HL-60 (cell line): ENCODE results near the gene LRIT1.

Source experiments
- DNase-seq, 2 experiments: peaks; one replicate each; pipeline ENCODE4 v3.0.0-alpha.2; 2010 to 2020; ENCODE audit warnings: low read depth in 1 of 2, low spot score in 1 of 2
- H3K27ac ChIP-seq: fragments of 250-450 bp; sonication (Bioruptor Pico); replicated peaks from 2 replicates; pipeline ENCODE4 v1.5.1; 2020; ENCODE audit warnings: mild to moderate bottlenecking, moderate library complexity
- H3K27me3 ChIP-seq: fragments of 250-450 bp; sonication (Bioruptor Pico); 2 replicates; pipeline ENCODE4 v1.5.1; 2021; ENCODE audit warnings: mild to moderate bottlenecking, moderate library complexity; ENCODE audit not compliant: insufficient read depth, poor library complexity, severe bottlenecking
- H3K4me3 ChIP-seq: replicated peaks from 2 replicates; pipeline ENCODE4 v1.5.1; 2011; ENCODE audit warnings: mild to moderate bottlenecking, control low read depth, low read length; ENCODE audit not compliant: insufficient read depth
- CTCF ChIP-seq: IDR thresholded peaks from one replicate; pipeline ENCODE4 v1.5.1; 2011; ENCODE audit warnings: low read length, control low read depth, inconsistent platforms; ENCODE audit not compliant: insufficient read depth
- GABPA ChIP-seq: IDR thresholded peaks from 2 replicates; pipeline ENCODE4 v1.6.1; 2012; ENCODE audit warnings: low read depth
- POLR2AphosphoS5 ChIP-seq: IDR thresholded peaks from 2 replicates; pipeline ENCODE4 v1.6.1; 2012; ENCODE audit warnings: low read depth
- SPI1 ChIP-seq: IDR thresholded peaks from 2 replicates; pipeline ENCODE4 v1.6.1; 2012; ENCODE audit warnings: low read depth, mild to moderate bottlenecking, borderline replicate concordance
- TF ChIP-seq, protein P1 (sequence below): IDR thresholded peaks from 2 replicates; pipeline ENCODE4 v1.6.1; 2012; ENCODE audit warnings: low read depth; ENCODE audit not compliant: insufficient replicate concordance

LRIT1 gene

DNA sequence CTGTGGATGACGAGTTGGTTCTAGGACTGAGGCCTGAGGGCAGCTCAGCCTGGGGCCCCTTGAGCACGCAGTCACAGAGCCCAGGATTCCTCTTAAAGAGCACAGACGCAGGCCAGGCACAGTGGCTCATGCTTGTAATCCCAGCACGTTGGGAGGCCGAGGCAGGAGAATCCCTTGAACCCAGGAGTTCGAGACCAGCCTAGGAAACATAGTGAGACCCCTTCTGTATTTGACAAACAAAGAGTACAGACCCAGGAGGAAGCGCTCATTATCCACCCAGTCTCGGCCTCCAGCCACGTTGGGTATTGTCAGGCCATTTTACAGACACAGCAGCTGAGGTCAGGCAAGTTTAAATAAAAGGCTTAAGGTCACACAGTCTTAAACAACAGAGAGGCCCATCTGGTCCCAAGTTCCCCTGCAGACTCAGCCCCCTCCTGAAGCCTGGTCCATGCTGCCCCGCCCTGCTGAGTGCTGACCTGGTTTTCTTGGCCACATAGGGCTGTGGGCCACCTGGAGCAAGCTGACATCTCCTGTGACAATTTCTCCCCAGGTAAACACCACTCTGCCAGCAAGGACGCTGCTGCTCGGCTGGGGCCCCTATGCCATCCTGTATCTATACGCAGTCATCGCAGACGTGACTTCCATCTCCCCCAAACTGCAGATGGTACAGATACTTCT is 16.1 kb upstream of the LRIT1 start:
- Histone ChIP-seq H3K4me3 (no peak overlapping the region), H3K27ac (no peak overlapping the region), H3K27me3 (no peaks in the 10 kb centered on the region)
- DNase-seq: no peak
- TF ChIP-seq, protein P1, sequence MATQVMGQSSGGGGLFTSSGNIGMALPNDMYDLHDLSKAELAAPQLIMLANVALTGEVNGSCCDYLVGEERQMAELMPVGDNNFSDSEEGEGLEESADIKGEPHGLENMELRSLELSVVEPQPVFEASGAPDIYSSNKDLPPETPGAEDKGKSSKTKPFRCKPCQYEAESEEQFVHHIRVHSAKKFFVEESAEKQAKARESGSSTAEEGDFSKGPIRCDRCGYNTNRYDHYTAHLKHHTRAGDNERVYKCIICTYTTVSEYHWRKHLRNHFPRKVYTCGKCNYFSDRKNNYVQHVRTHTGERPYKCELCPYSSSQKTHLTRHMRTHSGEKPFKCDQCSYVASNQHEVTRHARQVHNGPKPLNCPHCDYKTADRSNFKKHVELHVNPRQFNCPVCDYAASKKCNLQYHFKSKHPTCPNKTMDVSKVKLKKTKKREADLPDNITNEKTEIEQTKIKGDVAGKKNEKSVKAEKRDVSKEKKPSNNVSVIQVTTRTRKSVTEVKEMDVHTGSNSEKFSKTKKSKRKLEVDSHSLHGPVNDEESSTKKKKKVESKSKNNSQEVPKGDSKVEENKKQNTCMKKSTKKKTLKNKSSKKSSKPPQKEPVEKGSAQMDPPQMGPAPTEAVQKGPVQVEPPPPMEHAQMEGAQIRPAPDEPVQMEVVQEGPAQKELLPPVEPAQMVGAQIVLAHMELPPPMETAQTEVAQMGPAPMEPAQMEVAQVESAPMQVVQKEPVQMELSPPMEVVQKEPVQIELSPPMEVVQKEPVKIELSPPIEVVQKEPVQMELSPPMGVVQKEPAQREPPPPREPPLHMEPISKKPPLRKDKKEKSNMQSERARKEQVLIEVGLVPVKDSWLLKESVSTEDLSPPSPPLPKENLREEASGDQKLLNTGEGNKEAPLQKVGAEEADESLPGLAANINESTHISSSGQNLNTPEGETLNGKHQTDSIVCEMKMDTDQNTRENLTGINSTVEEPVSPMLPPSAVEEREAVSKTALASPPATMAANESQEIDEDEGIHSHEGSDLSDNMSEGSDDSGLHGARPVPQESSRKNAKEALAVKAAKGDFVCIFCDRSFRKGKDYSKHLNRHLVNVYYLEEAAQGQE: no peak

DNA sequence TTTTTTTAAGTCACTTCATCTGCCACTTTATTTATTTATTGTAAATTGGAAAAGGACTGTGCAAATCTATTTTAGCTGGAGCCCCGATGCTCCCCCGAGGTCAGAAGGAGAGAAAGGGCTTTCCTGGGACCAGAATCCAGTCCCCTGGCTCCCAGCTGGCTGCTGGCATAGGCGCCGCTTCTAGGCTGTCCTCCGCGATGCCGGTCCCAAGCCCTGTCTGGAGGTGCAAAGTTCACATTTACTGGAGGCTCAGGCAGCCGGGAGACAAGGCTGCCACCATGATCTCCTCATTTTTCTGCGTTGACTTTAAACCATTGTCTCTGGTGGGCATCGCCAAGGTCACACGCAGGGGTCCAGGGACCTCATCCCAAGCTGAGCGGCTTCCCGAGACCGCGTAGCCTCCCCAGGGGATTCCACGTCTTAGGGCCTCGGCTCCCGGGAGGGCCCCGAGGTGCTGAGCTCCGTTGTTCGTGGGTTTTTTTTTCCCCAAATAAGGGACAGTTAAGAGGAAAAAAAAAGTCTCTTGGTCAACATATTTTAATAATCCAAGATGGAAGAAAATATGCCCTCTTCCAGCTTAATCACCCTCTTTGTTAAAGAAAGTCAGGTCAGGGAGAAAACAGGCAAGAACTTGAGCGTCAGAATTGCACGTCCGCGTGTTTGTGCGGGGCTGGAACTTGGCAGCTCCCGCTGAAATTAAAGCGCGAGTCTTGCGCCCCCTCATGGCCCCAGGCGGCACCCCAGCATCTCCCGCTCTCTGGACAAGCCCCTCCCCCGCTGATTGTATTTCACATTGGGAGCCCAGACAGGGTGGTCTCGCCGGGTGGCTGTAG is 15.4 kb upstream of the LRIT1 start:
- no peak overlapping the region for H3K27ac ChIP-seq

GRCh38 chr10:84254552-84255478 is 13.5 kb upstream of the LRIT1 start:
- no peaks in the 10 kb centered on the region for H3K27me3 ChIP-seq
- TF ChIP-seq POLR2AphosphoS5 (no peak), SPI1 (no peak), GABPA (no peak), CTCF (no peak)
- TF ChIP-seq, protein P1: no peak
- no peak overlapping the region for H3K27ac ChIP-seq
- no peak overlapping the region for H3K4me3 ChIP-seq
- no peak for DNase-seq

More for the DNA sequence above, 15.4 kb upstream of the LRIT1 start:
- DNase-seq: peak; percentile 1 to 32
- TF ChIP-seq, protein P1: no peak
- TF ChIP-seq CTCF: peak; percentile 48
- H3K27me3 ChIP-seq: no peaks in the 10 kb centered on the region
- no peak overlapping the region for H3K4me3 ChIP-seq
